Kidney (tissue), 14 donors: Measurements from ENCODE around the gene TTC28. TPM values are rescaled to one million over a fixed set of nuclear protein-coding genes. Genes with fewer than 3 reads are reported as not detected.
A peak's percentile ranks its signal among the peaks of the same experiment; 100 is the strongest.

Experiments used
- DNase-seq, 5 donors: peaks; one replicate each; pipeline ENCODE4 v3.0.0-alpha.2; 2013 to 2020
- FAIRE-seq: peaks from 2 replicates; lab custom pipeline; 2012; peaks lifted over from hg19 to GRCh38; lab: Jason Lieb, UNC
- H3K27ac ChIP-seq, 2 donors: one replicate each; pipeline ENCODE4 v1.7.0; 2013; ENCODE audit warnings: low read depth in 2 of 2, low read length in 2 of 2, inconsistent platforms in 1 of 2
- H3K27me3 ChIP-seq: one replicate; pipeline ENCODE4 v1.7.1; 2013; ENCODE audit warnings: low read length, inconsistent platforms; ENCODE audit not compliant: control insufficient read depth, insufficient read depth
- H3K36me3 ChIP-seq, 3 donors: one replicate each; pipeline versions ENCODE4 v1.7.0 to v1.7.1; 2013; ENCODE audit warnings: low read length in 3 of 3, control low read depth in 1 of 3, inconsistent platforms in 1 of 3; ENCODE audit not compliant: insufficient read depth in 3 of 3, control insufficient read depth in 2 of 3
- H3K4me1 ChIP-seq, 3 donors: one replicate each; pipeline versions ENCODE4 v1.7.0 to v1.7.1; 2013; ENCODE audit warnings: low read length in 3 of 3, inconsistent platforms in 1 of 3, low read depth in 1 of 3; ENCODE audit not compliant: control insufficient read depth in 2 of 3, insufficient read depth in 2 of 3
- H3K4me3 ChIP-seq, 3 donors: one replicate each; pipeline versions ENCODE4 v1.7.0 to v1.8.1; 2013; ENCODE audit warnings: low read length in 3 of 3, control low read depth in 1 of 3, inconsistent platforms in 1 of 3
- H3K9ac ChIP-seq, 3 donors: one replicate each; pipeline versions ENCODE4 v1.7.0 to v1.7.1; 2013; ENCODE audit warnings: low read length in 3 of 3, control low read depth in 1 of 3, inconsistent platforms in 1 of 3
- H3K9me3 ChIP-seq, 3 donors: one replicate each; pipeline versions ENCODE4 v1.7.0 to v1.7.1; 2013; ENCODE audit warnings: low read length in 3 of 3, control low read depth in 1 of 3, inconsistent platforms in 1 of 3; ENCODE audit not compliant: control insufficient read depth in 2 of 3, insufficient read depth in 1 of 3
- intact Hi-C: fragments of 100-400 bp; cut with DNase I; formaldehyde crosslinking; loops from one replicate; pipeline ENCODE4 v1.11.1; 2022
- polyA plus RNA-seq: library from polyadenylated mRNA; stranded (reverse); fragments of 350-450 nt; fragmentation: Illumina TruSeq; extraction: RNeasy Lipid Tissue Mini Kit (QIAGEN cat#74804); gene quantifications from one replicate; pipeline ENCODE4 v1.2.3, GENCODE V29; 2014; ENCODE audit warnings: low read depth, low replicate concordance; ENCODE audit not compliant: insufficient read depth
- total RNA-seq: library from RNA; stranded (reverse); fragmentation: NEBNext Ultra II Directional; extraction: Animal tissue kit (Norgen Biotek cat#: 25700); gene quantifications from one replicate; pipeline ENCODE4 v1.2.1, GENCODE V29; 2021
- TF ChIP-seq, protein P1 (sequence below): IDR thresholded peaks from 3 replicates; pipeline ENCODE4 v1.5.1; 2012; ENCODE audit warnings: mild to moderate bottlenecking, moderate library complexity, borderline replicate concordance; ENCODE audit not compliant: insufficient read depth; ENCODE audit errors: extremely low read depth
- donor health status: control.
- donor health status: control.
- donor health status: control.
- donor health status: control.
- donor health status: control.
- donor health status: DM: yes; HTN: yes; CAD: no.
- donor health status: Normal renal cell carcinoma (clear cell type).

The TTC28 gene
- total and polyA plus RNA-seq, 2 donors from 2014 or later = 3.5 to 40.2 TPM

GRCh38 chr22:28247667-28248363 lies 431.8 kb downstream of the TTC28 start:
- peak in 3 of 5 donors; percentile 24 to 46 (median 30) for DNase-seq
- FAIRE-seq = no peak
- Histone ChIP-seq H3K4me1 (peaks cover 0 to 9% (median 0%) of the 10 kb centered on the region in 3 donors), H3K36me3 (no peaks in the 10 kb centered on the region), H3K27me3 (no peaks in the 10 kb centered on the region), H3K4me3 (no peak overlapping the region), H3K9ac (no peak overlapping the region), H3K27ac (no peak overlapping the region), H3K9me3 (no peaks in the 10 kb centered on the region)
- TF ChIP-seq, protein P1, sequence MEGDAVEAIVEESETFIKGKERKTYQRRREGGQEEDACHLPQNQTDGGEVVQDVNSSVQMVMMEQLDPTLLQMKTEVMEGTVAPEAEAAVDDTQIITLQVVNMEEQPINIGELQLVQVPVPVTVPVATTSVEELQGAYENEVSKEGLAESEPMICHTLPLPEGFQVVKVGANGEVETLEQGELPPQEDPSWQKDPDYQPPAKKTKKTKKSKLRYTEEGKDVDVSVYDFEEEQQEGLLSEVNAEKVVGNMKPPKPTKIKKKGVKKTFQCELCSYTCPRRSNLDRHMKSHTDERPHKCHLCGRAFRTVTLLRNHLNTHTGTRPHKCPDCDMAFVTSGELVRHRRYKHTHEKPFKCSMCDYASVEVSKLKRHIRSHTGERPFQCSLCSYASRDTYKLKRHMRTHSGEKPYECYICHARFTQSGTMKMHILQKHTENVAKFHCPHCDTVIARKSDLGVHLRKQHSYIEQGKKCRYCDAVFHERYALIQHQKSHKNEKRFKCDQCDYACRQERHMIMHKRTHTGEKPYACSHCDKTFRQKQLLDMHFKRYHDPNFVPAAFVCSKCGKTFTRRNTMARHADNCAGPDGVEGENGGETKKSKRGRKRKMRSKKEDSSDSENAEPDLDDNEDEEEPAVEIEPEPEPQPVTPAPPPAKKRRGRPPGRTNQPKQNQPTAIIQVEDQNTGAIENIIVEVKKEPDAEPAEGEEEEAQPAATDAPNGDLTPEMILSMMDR = no peak
- intact Hi-C loops = no loop called here

GRCh38 chr22:28247136-28247535 lies 432.5 kb downstream of the TTC28 start:
- Histone ChIP-seq H3K4me3 (no peak overlapping the region), H3K4me1 (peaks cover 0 to 9% (median 0%) of the 10 kb centered on the region in 3 donors), H3K9ac (no peak overlapping the region), H3K9me3 (no peaks in the 10 kb centered on the region), H3K27me3 (no peaks in the 10 kb centered on the region), H3K36me3 (no peaks in the 10 kb centered on the region), H3K27ac (no peak overlapping the region)
- DNase-seq (no peak), FAIRE-seq (no peak)
- intact Hi-C loops = no loop called here
- TF ChIP-seq, protein P1 = no peak

DNA sequence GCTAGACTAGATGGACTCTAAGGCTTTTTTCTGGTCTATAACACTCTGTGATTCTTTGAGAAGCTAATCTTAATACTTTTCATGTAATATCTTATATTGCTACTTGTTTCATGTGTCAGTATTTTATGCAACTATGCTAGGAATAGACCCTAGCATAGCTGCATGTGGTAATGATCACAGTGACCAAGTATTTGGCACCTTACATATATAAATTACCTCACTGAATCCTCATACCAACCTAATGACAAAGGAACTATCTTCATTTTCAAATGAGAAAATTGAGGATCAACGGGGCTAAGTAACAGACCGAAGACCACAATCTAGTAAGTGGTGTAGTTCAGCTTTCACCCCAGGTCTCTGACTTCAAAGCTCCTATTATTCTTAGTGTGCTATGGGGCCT lies 433.2 kb downstream of the TTC28 start:
- H3K4me1 ChIP-seq = peaks cover 0 to 9% (median 0%) of the 10 kb centered on the region in 3 donors
- H3K9ac ChIP-seq = no peak overlapping the region
- intact Hi-C loops = no loop called here
- no peaks in the 10 kb centered on the region for H3K27me3 ChIP-seq
- H3K27ac ChIP-seq = no peak overlapping the region
- no peaks in the 10 kb centered on the region for H3K9me3 ChIP-seq
- no peaks in the 10 kb centered on the region for H3K36me3 ChIP-seq
- FAIRE-seq (no peak), DNase-seq (no peak)
- H3K4me3 ChIP-seq = no peak overlapping the region
- TF ChIP-seq, protein P1 = no peak
